TTC549 (cell line): ENCODE results near the gene NOP9.
"Not testable (repeated sequence)": the region's sequence is repeated elsewhere in the genome, so short reads cannot be mapped to it uniquely, and the experiment has no call there.

ENCODE experiments used
- FAIRE-seq: peaks from 2 replicates; lab custom pipeline; 2012; peaks lifted over from hg19 to GRCh38; lab: Jason Lieb, UNC

The NOP9 gene

DNA sequence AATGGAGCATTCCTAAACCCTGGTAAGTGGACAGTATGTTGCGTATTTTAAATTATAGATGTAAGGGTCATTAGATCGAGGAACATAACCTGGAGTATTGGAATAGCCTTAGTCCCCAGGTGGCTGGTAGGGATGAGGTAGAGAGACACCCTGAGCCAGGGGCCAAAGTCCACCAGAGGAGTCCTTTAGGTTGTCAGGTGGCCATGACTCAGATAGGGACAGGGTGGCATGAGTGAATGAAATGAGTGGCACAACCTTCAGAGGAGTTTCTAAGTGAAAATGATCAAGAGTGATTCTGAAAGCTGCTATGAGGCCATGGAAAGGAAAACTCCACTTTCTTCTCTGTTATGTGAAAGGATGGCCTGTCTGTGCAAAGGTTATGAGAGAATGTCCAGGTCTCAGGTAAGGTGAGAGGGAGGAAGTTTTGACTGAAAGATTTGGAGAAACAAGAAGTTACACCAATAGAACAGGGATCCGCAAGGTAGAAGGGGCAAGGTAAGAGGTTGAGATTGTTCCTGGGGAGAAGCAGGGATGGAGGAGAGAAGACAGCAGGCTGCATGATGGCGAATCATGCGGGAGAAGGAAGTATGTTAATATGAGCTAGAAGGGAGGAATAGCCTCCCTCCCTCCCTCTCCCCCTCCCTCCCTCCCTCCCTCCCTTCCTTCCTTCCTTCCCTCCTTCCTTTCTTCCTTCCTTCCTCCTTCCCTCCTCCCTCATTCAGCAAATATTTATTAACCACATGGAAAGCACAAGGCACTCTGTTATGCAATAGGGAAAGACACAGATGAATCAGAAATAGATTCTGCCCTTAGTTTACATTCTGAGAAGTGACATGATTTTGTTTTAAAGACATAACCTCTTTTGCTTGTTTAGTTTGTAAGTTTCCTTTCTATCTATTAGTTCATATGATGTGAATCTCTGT is 54.2 kb downstream of the NOP9 start:
- no peak for FAIRE-seq

- not testable (repeated sequence) for FAIRE-seq
Observed at GRCh38 chr14:24354482-24354825, 54.8 kb downstream of the NOP9 start.

DNA sequence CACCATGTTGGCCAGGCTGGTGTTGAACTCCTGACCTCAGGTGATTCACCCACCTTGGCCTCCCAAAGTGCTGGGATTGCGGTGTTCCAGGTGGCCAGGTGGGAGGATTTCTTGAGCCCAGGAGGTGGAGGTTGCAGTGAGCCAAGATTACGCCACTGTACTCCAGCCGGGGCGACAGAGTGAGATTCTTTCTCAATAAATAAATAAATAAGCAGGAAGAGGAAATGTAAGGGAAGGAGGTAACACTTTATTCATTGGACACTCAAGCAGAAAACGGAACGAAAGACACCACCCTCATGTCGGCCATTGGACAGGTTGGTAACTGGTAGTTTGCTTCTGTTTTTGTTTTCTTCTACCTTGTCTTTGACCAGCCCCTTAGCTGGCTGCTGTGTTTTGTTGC is 55.4 kb downstream of the NOP9 start:
- FAIRE-seq = no peak

GRCh38 chr14:24356208-24356607 is 56.6 kb downstream of the NOP9 start:
- no peak for FAIRE-seq
